ENCODE results near the gene SYT9. TPM values are rescaled to one million over a fixed set of nuclear protein-coding genes. Genes with fewer than 3 reads are reported as not detected.

SYT9 gene
- total RNA-seq, 1 experiment from 2014 or later: not detected

- intact Hi-C loops (cut with micrococcal nuclease; ENCODE audit: unreplicated experiment): no loop called here
- POLR2A ChIA-PET (ENCODE audit: unreplicated experiment): no interaction called here
- no peaks in the 10 kb centered on the region for H3K9me2 ChIP-seq (ENCODE audit: insufficient read depth)
- H3K36me3 ChIP-seq (ENCODE audit: low read depth): no peaks in the 10 kb centered on the region
- H3K27me3 ChIP-seq (ENCODE audit: insufficient read depth, low read depth): no peaks in the 10 kb centered on the region
- no peak for DNase-seq
- no peak overlapping the region for H3K27ac ChIP-seq
- no peaks in the 10 kb centered on the region for H3F3A ChIP-seq (ENCODE audit: insufficient read depth, low read depth)
- no peak overlapping the region for H3K4me2 ChIP-seq
- no peak overlapping the region for H3K4me3 ChIP-seq
- H3K9me3 ChIP-seq (ENCODE audit: insufficient read depth, low read depth): no peaks in the 10 kb centered on the region
- CTCF ChIA-PET: no interaction called here
- H4K20me1 ChIP-seq (ENCODE audit: insufficient read depth): no peaks in the 10 kb centered on the region
- TF ChIP-seq CTCF (conservative IDR thresholded peaks at IDR 0.05) (no peak), EZH2 (IDR thresholded peaks at IDR 0.05; ENCODE audit: low read depth) (no peak)
- no peaks in the 10 kb centered on the region for H3K79me2 ChIP-seq (ENCODE audit: low read depth)
- no peak overlapping the region for H2AFZ ChIP-seq
- no TSS peak for BruUV-seq (replicated peaks)
- no peaks in the 10 kb centered on the region for H3K4me1 ChIP-seq (replicated peaks; ENCODE audit: insufficient read depth)
Measured at GRCh38 chr11:7208391-7208790, 43.3 kb upstream of the SYT9 start.

- H3K27ac ChIP-seq: no peak overlapping the region
- H4K20me1 ChIP-seq (ENCODE audit: insufficient read depth): no peaks in the 10 kb centered on the region
- DNase-seq: no peak
- H3F3A ChIP-seq (ENCODE audit: insufficient read depth, low read depth): no peaks in the 10 kb centered on the region
- no TSS peak for BruUV-seq (replicated peaks)
- intact Hi-C loops (cut with micrococcal nuclease; ENCODE audit: unreplicated experiment): no loop called here
- TF ChIP-seq CTCF (conservative IDR thresholded peaks at IDR 0.05) (no peak), EZH2 (IDR thresholded peaks at IDR 0.05; ENCODE audit: low read depth) (no peak)
- CTCF ChIA-PET: no interaction called here
- no peak overlapping the region for H2AFZ ChIP-seq
- no peaks in the 10 kb centered on the region for H3K36me3 ChIP-seq (ENCODE audit: low read depth)
- no peaks in the 10 kb centered on the region for H3K79me2 ChIP-seq (ENCODE audit: low read depth)
- H3K4me3 ChIP-seq: no peak overlapping the region
- POLR2A ChIA-PET (ENCODE audit: unreplicated experiment): no interaction called here
- H3K9me2 ChIP-seq (ENCODE audit: insufficient read depth): no peaks in the 10 kb centered on the region
- H3K4me2 ChIP-seq: no peak overlapping the region
- no peaks in the 10 kb centered on the region for H3K9me3 ChIP-seq (ENCODE audit: insufficient read depth, low read depth)
- H3K27me3 ChIP-seq (ENCODE audit: insufficient read depth, low read depth): no peaks in the 10 kb centered on the region; the same call in 1 of the 2 replicates
- no peaks in the 10 kb centered on the region for H3K4me1 ChIP-seq (replicated peaks; ENCODE audit: insufficient read depth)
Measured at GRCh38 chr11:7219491-7219890, 32.2 kb upstream of the SYT9 start.

GRCh38 chr11:7220636-7221035, 31.1 kb upstream of the SYT9 start:
- Histone ChIP-seq H3K79me2 (ENCODE audit: low read depth) (no peaks in the 10 kb centered on the region), H3K4me3 (no peak overlapping the region), H4K20me1 (ENCODE audit: insufficient read depth) (no peaks in the 10 kb centered on the region), H3F3A (ENCODE audit: insufficient read depth, low read depth) (no peaks in the 10 kb centered on the region), H3K36me3 (ENCODE audit: low read depth) (no peaks in the 10 kb centered on the region), H3K27me3 (ENCODE audit: insufficient read depth, low read depth) (no peaks in the 10 kb centered on the region; the same call in 1 of the 2 replicates), H3K4me2 (no peak overlapping the region), H3K9me3 (ENCODE audit: insufficient read depth, low read depth) (no peaks in the 10 kb centered on the region), H3K4me1 (replicated peaks; ENCODE audit: insufficient read depth) (no peaks in the 10 kb centered on the region), H3K9me2 (ENCODE audit: insufficient read depth) (no peaks in the 10 kb centered on the region), H2AFZ (no peak overlapping the region), H3K27ac (no peak overlapping the region)
- TF ChIP-seq EZH2 (IDR thresholded peaks at IDR 0.05; ENCODE audit: low read depth) (no peak), CTCF (conservative IDR thresholded peaks at IDR 0.05) (no peak)
- ChIA-PET CTCF (no interaction called here), POLR2A (ENCODE audit: unreplicated experiment) (no interaction called here)
- DNase-seq: no peak
- no TSS peak for BruUV-seq (replicated peaks)
- intact Hi-C loops (cut with micrococcal nuclease; ENCODE audit: unreplicated experiment): no loop called here
